HEK293 (cell line): ENCODE data around the gene STARD13.

Experiments
- CTCF ChIA-PET: fragments of 350-600 bp; formaldehyde crosslinking; extraction: SDS; loops from one replicate; lab custom pipeline; 2021; ENCODE audit warnings: antibody characterized with exemption; lab: Yijun Ruan, JAX
- POLR2A ChIA-PET: fragments of 300-600 bp; formaldehyde crosslinking; extraction: SDS; loops from one replicate; lab custom pipeline; 2020; ENCODE audit warnings: antibody characterized with exemption, inconsistent platforms; lab: Yijun Ruan, JAX
- H3K27ac ChIP-seq: fragments of 200-500 bp; sonication (Bioruptor generic); 2 replicates; pipeline ENCODE4 v1.5.1; 2014; ENCODE audit warnings: low read depth, low read length, control low read depth, inconsistent platforms; ENCODE audit errors: extremely low read depth
- H3K36me3 ChIP-seq, 2 experiments: fragments of 200-500 bp in 1 of 2; sonication (Bioruptor generic) in 1 of 2; 1 replicate in 1 of 2; 2 replicates in 1 of 2; pipeline ENCODE4 v1.5.1; 2014 to 2017; ENCODE audit warnings: inconsistent platforms in 2 of 2, low read length in 2 of 2; ENCODE audit not compliant: control insufficient read depth in 2 of 2, insufficient read depth in 1 of 2
- H3K4me1 ChIP-seq: fragments of 200-500 bp; sonication (Bioruptor generic); 2 replicates; pipeline ENCODE4 v1.5.1; 2014; ENCODE audit warnings: mild to moderate bottlenecking, low read length, inconsistent platforms; ENCODE audit not compliant: control insufficient read depth, insufficient read depth
- H3K4me3 ChIP-seq: 2 replicates; pipeline ENCODE4 v1.5.1; 2011; ENCODE audit warnings: low read depth, mild to moderate bottlenecking, control low read depth, low read length, moderate library complexity
- H3K9me3 ChIP-seq: fragments of 200-500 bp; sonication (Bioruptor generic); 2 replicates; pipeline ENCODE4 v1.5.1; 2014; ENCODE audit warnings: low read depth, low read length, inconsistent platforms; ENCODE audit not compliant: control insufficient read depth, insufficient read depth
- KLF17 ChIP-seq: fragments of 450-650 bp; formaldehyde crosslinking; IDR thresholded peaks from 2 replicates; pipeline ENCODE4 v1.5.1; 2016; ENCODE audit warnings: missing biosample characterization, missing genetic modification characterization
- PRDM1 ChIP-seq: fragments of 450-650 bp; formaldehyde crosslinking; IDR thresholded peaks from 2 replicates; pipeline ENCODE4; 2016; ENCODE audit warnings: missing biosample characterization, missing genetic modification characterization
- SCRT1 ChIP-seq: fragments of 450-650 bp; formaldehyde crosslinking; IDR thresholded peaks from 2 replicates; pipeline ENCODE4 v1.5.1; 2016; ENCODE audit warnings: missing biosample characterization, missing genetic modification characterization, borderline replicate concordance
- ZNF37A ChIP-seq: fragments of 450-650 bp; IDR thresholded peaks from 2 replicates; pipeline ENCODE4 v1.5.1; 2018; ENCODE audit warnings: missing biosample characterization, missing genetic modification characterization
- ZNF404 ChIP-seq: fragments of 450-650 bp; formaldehyde crosslinking; IDR thresholded peaks from 2 replicates; pipeline ENCODE4 v1.5.1; 2017; ENCODE audit warnings: missing biosample characterization, missing genetic modification characterization
- ZNF626 ChIP-seq: fragments of 450-650 bp; sonication (Bioruptor Pico); formaldehyde crosslinking; IDR thresholded peaks from 2 replicates; pipeline ENCODE4 v1.5.1; 2018; ENCODE audit warnings: missing biosample characterization, missing genetic modification characterization, inconsistent platforms
- ZNF660 ChIP-seq: fragments of 450-650 bp; IDR thresholded peaks from 2 replicates; pipeline ENCODE4 v1.5.1; 2018; ENCODE audit warnings: missing biosample characterization, mild to moderate bottlenecking, missing genetic modification characterization
- ZNF776 ChIP-seq: fragments of 450-650 bp; formaldehyde crosslinking; IDR thresholded peaks from 2 replicates; pipeline ENCODE4 v1.5.0; 2017; ENCODE audit warnings: missing biosample characterization, missing genetic modification characterization, borderline replicate concordance
- TF ChIP-seq, protein P1 (sequence below): fragments of 450-650 bp; IDR thresholded peaks from 2 replicates; pipeline ENCODE4 v1.5.1; 2018; ENCODE audit warnings: missing biosample characterization, mild to moderate bottlenecking, missing genetic modification characterization

STARD13 gene

DNA sequence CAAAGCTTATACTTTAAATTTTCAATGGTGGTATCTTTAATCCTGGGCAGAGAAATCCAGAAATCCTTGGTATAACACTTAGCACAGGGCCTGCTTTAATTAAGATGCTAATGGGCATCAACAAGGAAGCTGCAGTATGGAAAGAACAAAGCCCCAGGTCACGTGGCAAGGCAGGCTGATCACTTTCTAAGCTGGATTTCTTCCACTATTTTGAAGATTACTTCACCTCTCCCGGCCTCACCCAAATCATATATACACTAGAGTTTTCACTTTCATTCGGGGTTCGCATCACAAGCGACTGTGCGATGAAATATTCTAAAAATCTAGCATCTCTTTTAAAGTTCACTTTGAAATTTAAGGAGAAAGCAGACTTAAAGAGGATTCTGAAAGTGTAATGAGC lies 71.8 kb downstream of the STARD13 start:
- Histone ChIP-seq H3K4me3 (no peak overlapping the region), H3K9me3 (no peaks in the 10 kb centered on the region), H3K27ac (no peak overlapping the region), H3K36me3 (no peaks in the 10 kb centered on the region), H3K4me1 (peaks cover 16% of the 10 kb centered on the region)
- POLR2A ChIA-PET, result no interaction called here
- CTCF ChIA-PET, result interaction anchor here (1.4 kb wide), 1 partner anchor 16 kb away, joined by 3 read pairs; no protein-coding TSS in a partner anchor
- TF ChIP-seq ZNF404 (tag by site-specific recombination), result no peak
- 0 out of 2 replicates have a peak, but pooled peaks have one; percentile 41 for TF ChIP-seq ZNF660 (tag by site-specific recombination)

GRCh38 chr13:33213024-33213768 lies 72.4 kb downstream of the STARD13 start:
- POLR2A ChIA-PET, result no interaction called here
- no peaks in the 10 kb centered on the region for H3K9me3 ChIP-seq
- peaks cover 16% of the 10 kb centered on the region for H3K4me1 ChIP-seq
- H3K4me3 ChIP-seq, result no peak overlapping the region
- CTCF ChIA-PET, result no interaction called here
- TF ChIP-seq ZNF626 (tag by site-specific recombination), result no peak
- peak; percentile 57; the same call in 1 of the 2 replicates for TF ChIP-seq PRDM1
- TF ChIP-seq SCRT1 (tag by site-specific recombination), result 0 out of 2 replicates have a peak, but pooled peaks have one; percentile 10
- no peaks in the 10 kb centered on the region for H3K36me3 ChIP-seq
- no peak overlapping the region for H3K27ac ChIP-seq

DNA sequence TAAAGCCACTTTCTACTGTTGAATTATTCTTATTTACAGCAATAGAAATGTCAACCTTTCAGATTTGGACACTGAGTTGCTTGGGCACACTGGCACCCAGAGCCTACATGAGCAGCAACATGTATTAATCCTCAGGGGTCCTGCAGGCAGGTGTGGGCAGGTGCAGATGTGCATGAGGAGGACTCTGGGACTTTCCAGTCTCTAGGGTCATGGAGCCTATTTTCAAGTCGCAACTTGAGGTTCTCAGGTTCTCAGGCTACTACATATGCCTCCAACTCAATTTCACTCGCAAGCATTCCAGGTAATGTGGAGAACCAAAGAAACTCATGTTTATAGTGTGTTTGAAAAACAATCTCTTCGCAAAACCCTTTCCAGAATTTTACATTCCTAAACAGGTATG lies 73.2 kb downstream of the STARD13 start:
- CTCF ChIA-PET, result no interaction called here
- no peak overlapping the region for H3K27ac ChIP-seq
- POLR2A ChIA-PET, result no interaction called here
- no peaks in the 10 kb centered on the region for H3K9me3 ChIP-seq
- TF ChIP-seq KLF17 (tag by site-specific recombination) (no peak), ZNF37A (no peak)
- peaks cover 16% of the 10 kb centered on the region for H3K4me1 ChIP-seq
- H3K4me3 ChIP-seq, result no peak overlapping the region
- no peaks in the 10 kb centered on the region for H3K36me3 ChIP-seq

DNA sequence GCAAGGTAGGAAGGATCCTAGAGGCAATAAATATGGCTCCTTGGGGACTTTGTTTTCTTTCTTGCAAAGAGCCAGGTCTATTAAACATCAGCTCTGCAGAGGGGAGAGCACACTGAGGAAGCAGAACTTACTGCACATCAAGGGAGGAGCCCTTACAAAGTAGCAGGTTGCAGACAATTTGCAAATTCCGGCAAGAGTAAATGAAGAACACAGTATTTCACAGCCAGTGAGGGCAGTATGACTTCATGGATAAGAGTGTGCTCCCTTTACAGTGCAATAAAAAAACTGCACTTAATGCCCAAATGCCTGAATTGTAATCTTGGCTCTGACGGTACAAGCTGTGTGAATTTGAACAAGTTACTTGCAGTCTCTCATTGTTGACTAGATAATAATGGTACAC lies 75.5 kb downstream of the STARD13 start:
- H3K4me3 ChIP-seq, result no peak overlapping the region
- H3K36me3 ChIP-seq, result no peaks in the 10 kb centered on the region
- no peak for TF ChIP-seq ZNF776 (tag by site-specific recombination)
- TF ChIP-seq, protein P1, sequence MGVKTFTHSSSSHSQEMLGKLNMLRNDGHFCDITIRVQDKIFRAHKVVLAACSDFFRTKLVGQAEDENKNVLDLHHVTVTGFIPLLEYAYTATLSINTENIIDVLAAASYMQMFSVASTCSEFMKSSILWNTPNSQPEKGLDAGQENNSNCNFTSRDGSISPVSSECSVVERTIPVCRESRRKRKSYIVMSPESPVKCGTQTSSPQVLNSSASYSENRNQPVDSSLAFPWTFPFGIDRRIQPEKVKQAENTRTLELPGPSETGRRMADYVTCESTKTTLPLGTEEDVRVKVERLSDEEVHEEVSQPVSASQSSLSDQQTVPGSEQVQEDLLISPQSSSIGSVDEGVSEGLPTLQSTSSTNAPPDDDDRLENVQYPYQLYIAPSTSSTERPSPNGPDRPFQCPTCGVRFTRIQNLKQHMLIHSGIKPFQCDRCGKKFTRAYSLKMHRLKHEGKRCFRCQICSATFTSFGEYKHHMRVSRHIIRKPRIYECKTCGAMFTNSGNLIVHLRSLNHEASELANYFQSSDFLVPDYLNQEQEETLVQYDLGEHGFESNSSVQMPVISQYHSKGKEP (tag by site-specific recombination), result peak; percentile 30; the same call in 1 of the 2 replicates
- ChIA-PET POLR2A (no interaction called here), CTCF (no interaction called here)
- H3K4me1 ChIP-seq, result peaks cover 14% of the 10 kb centered on the region
- no peak overlapping the region for H3K27ac ChIP-seq
- no peaks in the 10 kb centered on the region for H3K9me3 ChIP-seq
